SK-N-MC (cell line): ENCODE results near the gene ATG2A.

Source experiments
- DNase-seq: peaks from one replicate; pipeline ENCODE4 v3.0.0-alpha.2; 2011; ENCODE audit warnings: low read depth, low spot score
- H3K27ac ChIP-seq: fragments of 200-600 bp; sonication (generic); 2 replicates; pipeline ENCODE4 v1.5.1; 2016; ENCODE audit warnings: mixed run types
- H3K36me3 ChIP-seq: fragments of 200-600 bp; sonication (generic); 2 replicates; pipeline ENCODE4 v1.6.1; 2017; ENCODE audit warnings: antibody characterized with exemption, low read length, mixed read lengths; ENCODE audit not compliant: insufficient read depth
- H3K4me3 ChIP-seq: fragments of 200-600 bp; sonication (generic); 2 replicates; pipeline ENCODE4 v1.5.1; 2016
- H3K9ac ChIP-seq: fragments of 200-600 bp; sonication (generic); 2 replicates; pipeline ENCODE4 v1.8.0; 2017; ENCODE audit warnings: mixed run types, mixed read lengths; ENCODE audit not compliant: insufficient read length
- H3K9me3 ChIP-seq: fragments of 200-600 bp; sonication (generic); 2 replicates; pipeline ENCODE4 v1.6.1; 2017; ENCODE audit warnings: low read depth, mild to moderate bottlenecking, antibody characterized with exemption, low read length, moderate library complexity, mixed read lengths
- EZH2 ChIP-seq: fragments of 200-600 bp; sonication (generic); IDR thresholded peaks from one replicate; pipeline ENCODE4 v1.6.1; 2017; ENCODE audit warnings: antibody characterized with exemption
- FOXP2 ChIP-seq: optimal IDR thresholded peaks from 2 replicates; pipeline ENCODE3; 2011; ENCODE audit warnings: mild to moderate bottlenecking, moderate library complexity; ENCODE audit not compliant: insufficient read depth; ENCODE audit errors: extremely low read length, control extremely low read depth
- POLR2AphosphoS5 ChIP-seq: IDR thresholded peaks from 2 replicates; pipeline ENCODE4 v1.6.1; 2012; ENCODE audit warnings: mild to moderate bottlenecking, low read depth, low read length, borderline replicate concordance

The ATG2A gene

DNA sequence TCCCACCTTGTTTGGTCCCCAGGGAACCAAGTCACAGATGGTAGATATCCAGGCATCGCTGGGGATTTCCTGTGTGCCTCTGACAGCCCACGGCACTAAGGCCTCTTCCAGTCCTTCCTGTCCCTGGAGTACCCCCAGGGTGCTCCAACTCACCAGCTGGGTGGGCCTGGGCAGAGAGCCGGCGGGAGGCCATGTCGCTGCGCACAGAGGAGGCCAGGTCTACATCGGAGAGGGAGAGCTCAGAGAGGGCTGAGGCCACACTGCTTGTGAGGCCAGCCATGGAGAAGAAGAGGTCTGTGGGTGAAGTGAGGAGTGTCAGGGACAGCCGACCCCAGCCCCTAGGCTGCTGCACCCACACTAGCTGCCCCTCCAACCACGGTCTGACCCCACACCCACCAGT, 5.3 kb downstream of the ATG2A start:
- DNase-seq, result no peak
- H3K4me3 ChIP-seq, result no peak overlapping the region
- no peak overlapping the region for H3K9ac ChIP-seq
- H3K9me3 ChIP-seq, result no peaks in the 10 kb centered on the region
- H3K27ac ChIP-seq, result no peak overlapping the region
- H3K36me3 ChIP-seq, result no peaks in the 10 kb centered on the region; the same call in 1 of the 2 replicates
- TF ChIP-seq EZH2, result no peak

GRCh38 chr11:64911142-64911541, 5.9 kb downstream of the ATG2A start:
- no peak overlapping the region for H3K9ac ChIP-seq
- H3K27ac ChIP-seq, result no peak overlapping the region
- no peaks in the 10 kb centered on the region for H3K9me3 ChIP-seq
- TF ChIP-seq EZH2 (no peak), FOXP2 (no peak), POLR2AphosphoS5 (no peak)
- H3K36me3 ChIP-seq, result no peaks in the 10 kb centered on the region; the same call in 1 of the 2 replicates
- H3K4me3 ChIP-seq, result no peak overlapping the region
- DNase-seq, result no peak

DNA sequence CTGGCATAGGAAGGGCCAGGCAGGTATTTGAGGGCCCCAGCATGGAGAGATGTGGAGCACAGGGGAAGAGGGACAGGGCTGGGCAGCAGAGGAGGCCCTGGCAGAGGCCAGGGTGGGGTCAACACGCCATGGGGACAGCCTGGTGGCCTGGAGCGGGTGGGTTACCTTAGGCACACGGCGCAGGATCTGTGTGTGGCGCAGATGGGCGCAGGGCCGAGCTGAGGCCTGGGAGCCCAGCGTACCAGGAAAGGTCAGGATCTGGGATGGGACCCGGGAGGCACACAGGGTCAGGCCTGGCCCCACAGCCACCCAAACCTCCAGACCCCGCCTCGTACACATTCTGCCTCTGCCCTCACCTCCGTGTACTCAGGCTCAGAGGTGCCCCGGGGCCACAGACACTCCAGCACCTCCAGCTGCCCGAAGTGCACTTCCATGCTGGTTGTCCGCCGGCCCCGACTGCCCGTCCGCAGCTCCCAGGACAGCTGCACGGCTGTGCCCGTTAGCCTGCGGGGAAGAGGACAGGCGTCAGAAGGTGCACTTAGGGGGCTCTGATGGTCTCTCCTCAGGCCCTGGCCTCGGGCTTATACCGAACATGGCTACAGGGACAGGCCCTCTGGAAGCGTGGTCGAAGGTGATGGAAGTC, 6.4 kb downstream of the ATG2A start:
- TF ChIP-seq POLR2AphosphoS5, result no peak
- no peak for TF ChIP-seq EZH2
- no peak for TF ChIP-seq FOXP2
- Histone ChIP-seq H3K27ac (no peak overlapping the region), H3K36me3 (no peaks in the 10 kb centered on the region; the same call in 1 of the 2 replicates), H3K9ac (no peak overlapping the region), H3K9me3 (no peaks in the 10 kb centered on the region), H3K4me3 (no peak overlapping the region)
- DNase-seq, result no peak

- Histone ChIP-seq H3K9ac (no peak overlapping the region), H3K27ac (no peak overlapping the region), H3K9me3 (no peaks in the 10 kb centered on the region), H3K36me3 (peaks cover 4% of the 10 kb centered on the region), H3K4me3 (no peak overlapping the region)
- no peak for DNase-seq
- TF ChIP-seq EZH2 (no peak), POLR2AphosphoS5 (no peak), FOXP2 (no peak)
These were observed 7.2 kb downstream of the ATG2A start for GRCh38 chr11:64909653-64910343.

GRCh38 chr11:64908766-64909165, 8.2 kb downstream of the ATG2A start:
- H3K9ac ChIP-seq, result no peak overlapping the region
- no peak overlapping the region for H3K27ac ChIP-seq
- no peak for DNase-seq
- no peak for TF ChIP-seq FOXP2
- TF ChIP-seq POLR2AphosphoS5, result no peak
- TF ChIP-seq EZH2, result no peak
- H3K9me3 ChIP-seq, result no peaks in the 10 kb centered on the region
- H3K36me3 ChIP-seq, result peaks cover 4% of the 10 kb centered on the region
- H3K4me3 ChIP-seq, result no peak overlapping the region

GRCh38 chr11:64906314-64906635, 10.7 kb downstream of the ATG2A start:
- no peaks in the 10 kb centered on the region for H3K9me3 ChIP-seq
- DNase-seq, result no peak
- H3K36me3 ChIP-seq, result peaks cover 4% of the 10 kb centered on the region
- H3K27ac ChIP-seq, result no peak overlapping the region
- H3K4me3 ChIP-seq, result no peak overlapping the region
- no peak overlapping the region for H3K9ac ChIP-seq
- TF ChIP-seq FOXP2 (no peak), POLR2AphosphoS5 (no peak), EZH2 (no peak)

- Histone ChIP-seq H3K9ac (no peak overlapping the region), H3K27ac (no peak overlapping the region), H3K9me3 (no peaks in the 10 kb centered on the region), H3K36me3 (peaks cover 4% of the 10 kb centered on the region), H3K4me3 (no peak overlapping the region)
- no peak for TF ChIP-seq EZH2
- TF ChIP-seq POLR2AphosphoS5, result no peak
- no peak for TF ChIP-seq FOXP2
- DNase-seq, result no peak
These were observed 11.3 kb downstream of the ATG2A start for GRCh38 chr11:64905516-64906313.

DNA sequence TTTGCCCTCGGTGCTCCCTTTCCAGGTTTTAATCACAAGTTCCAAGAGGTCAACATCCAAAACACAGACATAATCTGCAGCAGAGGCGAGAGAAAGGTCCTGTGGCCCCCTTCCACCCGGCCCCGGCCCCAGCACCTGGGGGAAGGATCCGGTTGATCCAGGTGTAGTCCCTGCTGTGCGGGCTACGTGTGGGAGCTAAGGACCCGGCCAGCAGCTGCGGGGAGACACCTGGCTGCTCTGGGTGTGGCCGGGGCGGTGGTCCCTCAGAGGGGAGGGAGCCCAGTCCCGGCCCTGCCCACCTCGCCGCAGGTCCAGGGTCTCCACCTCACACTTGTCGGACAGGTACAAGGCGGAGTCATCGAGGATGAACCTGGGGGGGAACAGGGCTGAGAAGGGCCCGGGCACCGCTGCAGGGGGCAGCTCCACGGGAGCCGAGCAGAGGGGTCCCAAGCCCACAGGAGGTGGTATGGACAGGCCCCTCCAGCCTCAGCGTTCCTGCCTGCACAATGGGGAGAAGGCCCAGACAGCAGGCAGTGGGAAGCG, 13.6 kb downstream of the ATG2A start:
- Histone ChIP-seq H3K9ac (no peak overlapping the region), H3K4me3 (no peak overlapping the region), H3K27ac (no peak overlapping the region), H3K9me3 (no peaks in the 10 kb centered on the region), H3K36me3 (peaks cover 4% of the 10 kb centered on the region)
- no peak for DNase-seq
- no peak for TF ChIP-seq EZH2
- no peak for TF ChIP-seq POLR2AphosphoS5
- no peak for TF ChIP-seq FOXP2
